SH-SY5Y (cell line): ENCODE measurements around the gene HNF1A.

Experiments used
- GATA2 ChIP-seq: IDR thresholded peaks from 2 replicates; pipeline ENCODE4 v1.6.1; 2011; ENCODE audit warnings: mild to moderate bottlenecking, low read depth, low read length
- GATA3 ChIP-seq: IDR thresholded peaks from 2 replicates; pipeline ENCODE4 v1.6.1; 2011; ENCODE audit warnings: low read depth, mild to moderate bottlenecking, low read length, moderate library complexity

DNA sequence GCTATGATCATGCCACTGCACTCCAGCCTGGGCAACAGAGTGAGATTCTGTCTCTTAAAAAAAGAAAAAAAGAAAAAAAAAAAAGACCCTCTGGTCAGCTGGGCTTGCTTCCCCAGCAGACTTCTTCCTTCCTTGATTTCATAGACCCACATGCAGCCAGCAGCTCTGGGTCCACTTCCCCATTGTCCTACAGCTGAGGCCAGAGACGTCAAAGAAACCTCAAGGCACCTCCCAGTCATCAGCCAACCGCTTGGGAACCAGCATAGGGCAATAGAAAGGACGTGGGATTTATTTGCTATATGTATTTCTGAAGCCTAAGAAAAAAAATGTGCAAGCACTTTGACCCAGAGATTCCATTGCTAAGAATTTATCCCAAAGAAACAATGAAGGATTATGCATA is 38.8 kb upstream of the HNF1A start:
- TF ChIP-seq GATA2 (no peak), GATA3 (no peak)
